ENCODE measurements around the gene SCUBE3. TPM values are rescaled to one million over a fixed set of nuclear protein-coding genes. Genes with fewer than 3 reads are reported as not detected.

Gene SCUBE3
- total and polyA plus RNA-seq, 2 of the 4 experiments (the other 2 are of a cell fraction): 19.9 to 45.5 TPM

GRCh38 chr6:35230498-35230897, 16.7 kb downstream of the SCUBE3 start:
- no peak overlapping the region for H2BK120ac ChIP-seq (ENCODE audit: low read depth, low read length)
- no peak overlapping the region; a peak in 1 of 4 replicates for H4K8ac ChIP-seq (ENCODE audit: low read depth in 2 of 2, low read length in 2 of 2)
- H3K4me2 ChIP-seq (ENCODE audit: low read depth, low read length): no peak overlapping the region
- peaks cover 20% of the 10 kb centered on the region for H3K36me3 ChIP-seq (ENCODE audit: control insufficient read depth, insufficient read depth, low read length)
- peak overlapping the region; percentile 3 for H2AK9ac ChIP-seq (replicated peaks; ENCODE audit: low read depth, low read length, poor library complexity)
- no peak overlapping the region for H2BK20ac ChIP-seq (ENCODE audit: low read depth, low read length)
- H3K79me1 ChIP-seq (ENCODE audit: low read depth in 1 of 2, low read length in 2 of 2): peaks cover 4 to 9% of the 10 kb centered on the region in 2 experiments; a peak in 3 of 4 replicates
- peaks cover 9% of the 10 kb centered on the region for H3K9me1 ChIP-seq (ENCODE audit: insufficient read depth, low read length)
- CTCF ChIA-PET: interaction anchor here (0.6 kb wide), 1 partner anchor 244 kb away, joined by 3 read pairs; no protein-coding TSS in a partner anchor
- no peak overlapping the region; the same call in 1 of the 2 replicates for H4K5ac ChIP-seq (ENCODE audit: low read depth, low read length)
- TF ChIP-seq FOS (IDR thresholded peaks at IDR 0.05; ENCODE audit: low read depth, low read length): no peak
- TF ChIP-seq MAFK (IDR thresholded peaks at IDR 0.05; ENCODE audit: low read depth, low read length): no peak
- TF ChIP-seq MXI1 (IDR thresholded peaks at IDR 0.05; ENCODE audit: borderline replicate concordance, low read depth, low read length): no peak
- TF ChIP-seq ELK1 (IDR thresholded peaks at IDR 0.05; ENCODE audit: borderline replicate concordance, low read depth, low read length): no peak
- no peak for TF ChIP-seq CEBPB (IDR thresholded peaks at IDR 0.05; ENCODE audit: low read depth, low read length)
- TF ChIP-seq POLR2A (IDR thresholded peaks at IDR 0.05; ENCODE audit: low read depth, low read length): no peak
- TF ChIP-seq MAZ (IDR thresholded peaks at IDR 0.05; ENCODE audit: borderline replicate concordance, low read depth, low read length): no peak
- TF ChIP-seq SMC3 (IDR thresholded peaks at IDR 0.05; ENCODE audit: low read depth, low read length): no peak
- TF ChIP-seq CHD1 (IDR thresholded peaks at IDR 0.05; ENCODE audit: low read depth, low read length): no peak
- TF ChIP-seq BHLHE40 (IDR thresholded peaks at IDR 0.05; ENCODE audit: low read depth, low read length): no peak
- no peak for TF ChIP-seq RFX5 (IDR thresholded peaks at IDR 0.05; ENCODE audit: low read depth, low read length)
- TF ChIP-seq NFE2L2 (IDR thresholded peaks at IDR 0.05; ENCODE audit: low read depth, low read length): no peak
- no peak for TF ChIP-seq RCOR1 (IDR thresholded peaks at IDR 0.05; ENCODE audit: insufficient replicate concordance, low read length)
- TF ChIP-seq RAD21 (IDR thresholded peaks at IDR 0.05; ENCODE audit: low read length): no peak
- TF ChIP-seq, protein P1, sequence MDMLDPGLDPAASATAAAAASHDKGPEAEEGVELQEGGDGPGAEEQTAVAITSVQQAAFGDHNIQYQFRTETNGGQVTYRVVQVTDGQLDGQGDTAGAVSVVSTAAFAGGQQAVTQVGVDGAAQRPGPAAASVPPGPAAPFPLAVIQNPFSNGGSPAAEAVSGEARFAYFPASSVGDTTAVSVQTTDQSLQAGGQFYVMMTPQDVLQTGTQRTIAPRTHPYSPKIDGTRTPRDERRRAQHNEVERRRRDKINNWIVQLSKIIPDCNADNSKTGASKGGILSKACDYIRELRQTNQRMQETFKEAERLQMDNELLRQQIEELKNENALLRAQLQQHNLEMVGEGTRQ (IDR thresholded peaks at IDR 0.05; ENCODE audit: low read depth, low read length): no peak
- TF ChIP-seq CTCF (conservative IDR thresholded peaks at IDR 0.05; ENCODE audit: low read depth, low read length): no peak
- H2BK15ac ChIP-seq (ENCODE audit: low read depth, low read length): no peak overlapping the region
- no peak for DNase-seq
- H3K27me3 ChIP-seq (ENCODE audit: control insufficient read depth, insufficient read depth, low read length): no peaks in the 10 kb centered on the region
- no peak overlapping the region for H3K18ac ChIP-seq (ENCODE audit: low read depth, low read length)
- H3K27ac ChIP-seq (ENCODE audit: insufficient read depth, low read length): no peak overlapping the region
- no peak overlapping the region for H4K91ac ChIP-seq (ENCODE audit: insufficient read depth, low read depth, low read length)
- dilution Hi-C loops (cut with HindIII; ENCODE audit: low sequenced_read_pairs, unreplicated experiment) (no loop called here), intact Hi-C loops (cut with micrococcal nuclease) (no loop called here), in situ Hi-C loops (cut with MboI; ENCODE audit: low sequenced_read_pairs) (no loop called here)
- H3K14ac ChIP-seq (replicated peaks; ENCODE audit: low read depth, low read length): 0 out of 2 replicates have a peak overlapping the region, but pooled peaks have one; percentile 8
- no peak overlapping the region for H3K56ac ChIP-seq (ENCODE audit: extremely low read depth, insufficient read depth, low read length)
- peaks cover 7% of the 10 kb centered on the region for H3K4me1 ChIP-seq (ENCODE audit: control insufficient read depth, insufficient read depth, low read length)
- BruUV-seq (replicated peaks): no TSS peak
- H2AFZ ChIP-seq (replicated peaks; ENCODE audit: low read length, poor library complexity): peak overlapping the region; percentile 6
- no CpG with 5 or more reads among the region's 1 CpG for WGBS, 2 experiments (ENCODE audit: extremely low coverage in 2 of 2, insufficient read length in 1 of 2)
- H2AK5ac ChIP-seq (ENCODE audit: low read depth, low read length): peak overlapping the region; percentile 56
- no peak overlapping the region for H2BK5ac ChIP-seq (ENCODE audit: low read depth, low read length, poor library complexity, severe bottlenecking)
- H3K23ac ChIP-seq (ENCODE audit: low read depth, low read length): no peak overlapping the region
- no peak overlapping the region for H3K4me3 ChIP-seq (ENCODE audit: insufficient read depth, low read depth, low read length)
- peaks cover 6% of the 10 kb centered on the region for H3K9me3 ChIP-seq (ENCODE audit: control insufficient read depth, insufficient read depth, low read length)
- H3K9ac ChIP-seq (ENCODE audit: low read depth, low read length): no peak overlapping the region
- no peak for ATAC-seq (ENCODE audit: low read depth)
- no peaks in the 10 kb centered on the region for H4K20me1 ChIP-seq (ENCODE audit: insufficient read depth, low read length)
- POLR2A ChIA-PET (ENCODE audit: unreplicated experiment): no interaction called here
- no peak overlapping the region; the same call in 1 of the 2 replicates for H3K4ac ChIP-seq (ENCODE audit: low read depth, low read length)

Measured in IMR-90 (cell line).